Fibroblast of mammary gland (primary cell): ENCODE data around the gene XRCC4.
A peak's percentile ranks its signal among the peaks of the same experiment; 100 is the strongest.

Experiments used
- DNase-seq: peaks from one replicate; pipeline ENCODE4 v3.0.0-alpha.2; 2010; ENCODE audit warnings: low read depth
- H3K4me3 ChIP-seq: 2 replicates; pipeline ENCODE4 v1.5.1; 2011; ENCODE audit warnings: low read depth, mild to moderate bottlenecking, low read length, moderate library complexity; ENCODE audit not compliant: control insufficient read depth
- CTCF ChIP-seq: conservative IDR thresholded peaks from 2 replicates; pipeline ENCODE4 v1.5.1; 2011; ENCODE audit warnings: low read depth, low read length, inconsistent platforms; ENCODE audit not compliant: control insufficient read depth, insufficient read depth

XRCC4 gene

GRCh38 chr5:83157163-83157562 is 79.8 kb downstream of the XRCC4 start:
- no peak for DNase-seq
- H3K4me3 ChIP-seq = no peak overlapping the region
- TF ChIP-seq CTCF = no peak

DNA sequence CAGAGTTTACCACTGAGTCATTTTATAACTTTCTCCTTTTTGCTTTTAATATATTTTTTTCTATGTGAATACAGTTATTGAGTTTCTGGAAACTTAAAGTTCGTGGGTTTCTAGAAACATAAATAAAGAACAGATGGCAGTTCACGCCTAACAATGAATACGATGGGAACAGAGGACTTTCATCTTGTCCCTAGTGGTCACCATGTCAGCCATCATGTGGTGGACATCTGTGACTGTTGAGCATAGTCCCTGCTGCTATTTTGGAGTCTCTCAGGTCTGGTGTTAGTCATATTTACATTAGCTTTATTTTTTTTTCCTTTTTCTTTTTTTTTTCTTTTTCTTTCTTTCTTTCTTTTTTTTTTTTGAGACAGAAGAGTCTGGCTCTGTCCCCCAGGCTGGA is 85.3 kb downstream of the XRCC4 start:
- TF ChIP-seq CTCF = no peak
- DNase-seq = no peak
- no peak overlapping the region for H3K4me3 ChIP-seq

DNA sequence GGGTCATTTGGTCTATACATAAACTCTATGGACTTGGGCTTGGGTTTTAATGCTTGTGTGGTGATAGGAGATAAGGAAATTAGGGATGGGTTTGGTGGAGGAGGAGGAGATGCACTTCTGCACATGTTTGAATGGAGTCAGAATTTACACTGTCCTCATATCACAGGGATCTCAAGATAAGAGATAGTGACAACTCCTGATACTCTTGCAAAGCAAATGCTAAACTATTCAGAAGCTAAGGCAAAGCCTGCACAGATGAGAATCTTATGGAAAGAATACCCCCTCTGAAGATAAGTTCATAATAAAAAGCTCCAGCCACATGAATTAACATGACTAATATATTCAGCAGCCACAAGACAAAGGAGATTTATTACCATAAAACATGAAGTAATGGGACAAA is 90.2 kb downstream of the XRCC4 start:
- no peak for DNase-seq
- H3K4me3 ChIP-seq = no peak overlapping the region
- no peak for TF ChIP-seq CTCF

GRCh38 chr5:83169571-83170337 is 92.4 kb downstream of the XRCC4 start:
- H3K4me3 ChIP-seq = no peak overlapping the region
- no peak for DNase-seq
- no peak for TF ChIP-seq CTCF

DNA sequence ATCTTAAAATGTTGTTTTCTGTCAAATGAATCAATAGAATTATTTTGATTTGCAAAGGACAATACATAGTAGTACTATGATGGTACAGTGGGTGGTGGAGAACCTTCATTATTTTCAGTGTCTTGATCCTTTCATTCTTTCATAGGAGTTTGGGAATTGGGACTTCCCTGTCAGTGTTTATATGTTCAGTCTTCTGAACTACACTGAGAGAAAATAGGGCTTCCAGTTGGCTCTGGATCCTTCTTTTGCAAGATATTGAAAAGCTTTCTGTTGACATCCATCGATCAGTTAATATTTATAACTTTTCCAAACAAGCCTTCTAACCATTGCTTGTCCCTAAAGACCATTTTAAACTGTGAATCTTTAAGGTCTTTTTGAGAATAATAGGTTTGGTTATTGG is 94.7 kb downstream of the XRCC4 start:
- no peak for DNase-seq
- no peak overlapping the region for H3K4me3 ChIP-seq
- no peak for TF ChIP-seq CTCF

- H3K4me3 ChIP-seq = no peak overlapping the region
- no peak for TF ChIP-seq CTCF
- DNase-seq = peak; percentile 24
These were observed 95.3 kb downstream of the XRCC4 start for GRCh38 chr5:83172655-83173054.
